KMS-11 (cell line): ENCODE measurements around the gene IFITM2.

Experiments used
- H2AFZ ChIP-seq: fragments of 200-600 bp; sonication (generic); 2 replicates; pipeline ENCODE4 v1.6.1; 2016; ENCODE audit warnings: antibody characterized with exemption, mixed run types, low read depth
- H3K27ac ChIP-seq: fragments of 200-600 bp; sonication (generic); 2 replicates; pipeline ENCODE4 v1.6.1; 2016; ENCODE audit warnings: mild to moderate bottlenecking, mixed run types
- H3K27me3 ChIP-seq: fragments of 200-600 bp; sonication (generic); 2 replicates; pipeline ENCODE4 v1.6.1; 2017; ENCODE audit warnings: mild to moderate bottlenecking, low read depth, mixed run types, moderate library complexity; ENCODE audit not compliant: insufficient read depth
- H3K36me3 ChIP-seq: fragments of 200-600 bp; sonication (generic); 2 replicates; pipeline ENCODE4 v1.6.1; 2017; ENCODE audit warnings: mild to moderate bottlenecking, mixed run types; ENCODE audit not compliant: insufficient read depth
- H3K4me1 ChIP-seq: fragments of 200-600 bp; sonication (generic); 2 replicates; pipeline ENCODE4 v1.6.1; 2016; ENCODE audit warnings: mild to moderate bottlenecking, low read depth, mixed run types; ENCODE audit not compliant: poor library complexity, severe bottlenecking
- H3K4me2 ChIP-seq: fragments of 200-600 bp; sonication (generic); 2 replicates; pipeline ENCODE4 v1.7.0; 2016; ENCODE audit warnings: mild to moderate bottlenecking, mixed run types
- H3K4me3 ChIP-seq: fragments of 200-600 bp; sonication (generic); IDR thresholded peaks from 2 replicates; pipeline ENCODE4 v1.6.1; 2017; ENCODE audit warnings: low read depth, low read length, mixed read lengths; ENCODE audit not compliant: insufficient read depth
- H3K79me2 ChIP-seq: fragments of 200-600 bp; sonication (generic); 2 replicates; pipeline ENCODE4 v1.6.1; 2016; ENCODE audit warnings: low read depth, mixed run types; ENCODE audit not compliant: insufficient read depth
- H3K9ac ChIP-seq: fragments of 200-600 bp; sonication (generic); 2 replicates; pipeline ENCODE4 v1.6.1; 2016; ENCODE audit warnings: mild to moderate bottlenecking, mixed run types
- H4K20me1 ChIP-seq: fragments of 200-600 bp; sonication (generic); 2 replicates; pipeline ENCODE4 v1.6.1; 2016; ENCODE audit warnings: mild to moderate bottlenecking, mixed run types; ENCODE audit not compliant: insufficient read depth
- TF ChIP-seq, protein P1 (sequence below): fragments of 200-600 bp; sonication (generic); conservative IDR thresholded peaks from 2 replicates; pipeline ENCODE4 v1.6.1; 2017; ENCODE audit warnings: low read depth, mild to moderate bottlenecking, antibody characterized with exemption, low read length, moderate library complexity, mixed read lengths

IFITM2 gene

DNA sequence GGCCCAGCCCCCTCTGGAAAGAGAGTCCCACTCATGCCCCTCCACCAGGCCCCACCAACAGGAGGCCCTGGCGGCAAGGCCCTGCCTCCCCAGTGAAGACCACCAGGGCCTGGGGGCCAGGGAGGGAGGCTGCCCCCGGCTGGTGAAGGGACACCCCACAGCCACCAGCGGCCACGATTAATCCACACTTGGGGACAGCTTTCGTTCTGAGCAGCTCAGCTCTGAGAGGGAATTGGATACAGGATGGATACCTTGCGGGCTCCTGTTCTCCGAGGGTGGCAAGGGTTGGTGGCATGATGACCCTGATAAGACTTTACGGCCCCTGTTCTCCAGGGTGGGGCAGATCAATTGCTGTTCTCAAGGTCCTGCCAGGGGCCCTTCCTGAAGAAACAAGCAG is 36.3 kb upstream of the IFITM2 start:
- no peaks in the 10 kb centered on the region for H3K27me3 ChIP-seq
- H3K36me3 ChIP-seq = no peaks in the 10 kb centered on the region
- no peak overlapping the region for H3K27ac ChIP-seq
- no peak overlapping the region for H3K4me2 ChIP-seq
- H3K9ac ChIP-seq = no peak overlapping the region
- no peaks in the 10 kb centered on the region for H4K20me1 ChIP-seq
- 0 out of 2 replicates have a peak, but pooled peaks cover 9% of the 10 kb centered on the region for H3K79me2 ChIP-seq
- TF ChIP-seq, protein P1, sequence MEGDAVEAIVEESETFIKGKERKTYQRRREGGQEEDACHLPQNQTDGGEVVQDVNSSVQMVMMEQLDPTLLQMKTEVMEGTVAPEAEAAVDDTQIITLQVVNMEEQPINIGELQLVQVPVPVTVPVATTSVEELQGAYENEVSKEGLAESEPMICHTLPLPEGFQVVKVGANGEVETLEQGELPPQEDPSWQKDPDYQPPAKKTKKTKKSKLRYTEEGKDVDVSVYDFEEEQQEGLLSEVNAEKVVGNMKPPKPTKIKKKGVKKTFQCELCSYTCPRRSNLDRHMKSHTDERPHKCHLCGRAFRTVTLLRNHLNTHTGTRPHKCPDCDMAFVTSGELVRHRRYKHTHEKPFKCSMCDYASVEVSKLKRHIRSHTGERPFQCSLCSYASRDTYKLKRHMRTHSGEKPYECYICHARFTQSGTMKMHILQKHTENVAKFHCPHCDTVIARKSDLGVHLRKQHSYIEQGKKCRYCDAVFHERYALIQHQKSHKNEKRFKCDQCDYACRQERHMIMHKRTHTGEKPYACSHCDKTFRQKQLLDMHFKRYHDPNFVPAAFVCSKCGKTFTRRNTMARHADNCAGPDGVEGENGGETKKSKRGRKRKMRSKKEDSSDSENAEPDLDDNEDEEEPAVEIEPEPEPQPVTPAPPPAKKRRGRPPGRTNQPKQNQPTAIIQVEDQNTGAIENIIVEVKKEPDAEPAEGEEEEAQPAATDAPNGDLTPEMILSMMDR = no peak
- peaks cover 23% of the 10 kb centered on the region for H3K4me1 ChIP-seq
- no peak overlapping the region for H3K4me3 ChIP-seq
- H2AFZ ChIP-seq = no peak overlapping the region

DNA sequence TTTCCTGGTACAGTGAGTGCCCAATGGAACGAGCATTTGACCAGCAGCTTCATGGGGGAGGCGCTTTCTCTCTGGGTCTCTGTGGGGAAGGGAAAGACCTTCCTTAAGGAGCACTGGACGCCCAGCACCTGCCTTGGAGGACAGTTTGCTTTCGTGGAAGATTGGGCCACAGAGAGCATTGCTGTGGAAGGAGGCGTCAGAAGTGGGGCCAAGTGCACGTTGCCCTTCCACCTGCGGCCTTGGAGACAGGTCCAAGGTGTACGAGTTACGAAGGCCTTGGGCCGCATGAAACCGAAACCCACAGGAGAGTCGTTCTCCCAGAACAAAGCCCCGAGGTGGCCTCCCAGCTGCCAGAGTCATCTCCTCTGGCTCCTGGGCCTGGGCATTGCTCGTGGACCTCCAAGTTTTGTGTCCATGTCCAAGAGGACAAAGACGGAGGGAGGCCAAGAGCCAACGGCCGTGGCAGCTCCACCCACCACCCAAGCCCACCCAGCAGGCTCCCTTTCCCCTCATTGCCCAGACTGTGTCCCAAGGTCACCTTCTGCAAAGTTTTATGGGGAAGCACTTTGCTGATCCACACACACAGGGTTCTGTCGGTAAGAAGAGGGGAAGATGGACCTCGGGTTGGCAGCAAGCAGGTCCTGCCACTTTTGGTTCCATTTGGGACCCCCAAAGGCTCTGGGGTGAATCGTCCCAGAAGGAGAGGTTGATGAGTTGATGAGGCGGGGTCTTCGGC is 35.3 kb upstream of the IFITM2 start:
- Histone ChIP-seq H2AFZ (no peak overlapping the region), H3K36me3 (no peaks in the 10 kb centered on the region), H3K79me2 (0 out of 2 replicates have a peak, but pooled peaks cover 9% of the 10 kb centered on the region), H3K27me3 (no peaks in the 10 kb centered on the region), H4K20me1 (no peaks in the 10 kb centered on the region), H3K27ac (no peak overlapping the region), H3K9ac (no peak overlapping the region), H3K4me3 (no peak overlapping the region), H3K4me1 (peaks cover 17% of the 10 kb centered on the region), H3K4me2 (no peak overlapping the region)
- TF ChIP-seq, protein P1 = no peak

DNA sequence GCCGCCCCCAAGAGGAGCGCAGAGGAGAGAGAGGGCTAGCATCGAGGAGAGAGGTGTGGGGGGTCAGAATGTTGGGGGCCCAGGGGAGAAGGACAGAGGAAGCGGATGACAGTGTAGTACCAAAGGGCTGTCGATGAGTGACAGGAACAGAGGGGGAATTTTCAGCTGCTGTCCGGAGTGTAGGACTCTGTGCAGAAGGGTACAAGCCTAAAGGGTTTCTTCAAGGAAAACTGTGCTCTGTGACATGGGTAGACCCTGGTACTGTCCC is 34.8 kb upstream of the IFITM2 start:
- H3K4me1 ChIP-seq = peaks cover 17% of the 10 kb centered on the region
- no peaks in the 10 kb centered on the region for H3K27me3 ChIP-seq
- H3K4me2 ChIP-seq = no peak overlapping the region
- H3K36me3 ChIP-seq = no peaks in the 10 kb centered on the region
- H3K9ac ChIP-seq = no peak overlapping the region
- no peak overlapping the region for H3K27ac ChIP-seq
- H2AFZ ChIP-seq = no peak overlapping the region
- H4K20me1 ChIP-seq = no peaks in the 10 kb centered on the region
- H3K4me3 ChIP-seq = no peak overlapping the region
- H3K79me2 ChIP-seq = 0 out of 2 replicates have a peak, but pooled peaks cover 7% of the 10 kb centered on the region
- TF ChIP-seq, protein P1 = no peak

DNA sequence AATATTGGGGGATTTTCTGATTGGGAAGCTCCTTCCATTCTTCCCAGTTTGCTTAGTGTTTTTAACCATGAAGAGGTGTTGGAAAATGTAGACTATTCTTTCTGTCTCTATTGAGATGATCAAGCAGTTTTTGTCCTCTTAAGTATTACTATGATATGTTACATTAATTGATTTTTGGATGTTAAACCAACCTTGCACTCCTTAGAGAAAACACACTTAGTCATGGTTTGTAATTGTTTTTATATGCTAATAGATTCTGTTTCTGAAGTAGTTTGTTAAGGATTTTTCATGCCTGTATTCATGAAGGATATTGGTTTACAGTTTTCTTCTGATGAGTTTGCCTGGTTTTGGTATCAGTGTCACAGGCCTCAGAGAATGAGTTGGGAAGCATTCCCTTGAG is 31.4 kb upstream of the IFITM2 start:
- Histone ChIP-seq H2AFZ (no peak overlapping the region), H3K4me2 (no peak overlapping the region), H3K4me3 (no peak overlapping the region), H3K27me3 (no peaks in the 10 kb centered on the region), H3K36me3 (no peaks in the 10 kb centered on the region), H3K9ac (no peak overlapping the region), H4K20me1 (no peaks in the 10 kb centered on the region), H3K79me2 (no peaks in the 10 kb centered on the region), H3K4me1 (no peaks in the 10 kb centered on the region), H3K27ac (no peak overlapping the region)
- TF ChIP-seq, protein P1 = no peak
